Lower leg skin (tissue), 3 donors: ENCODE data around the gene CFAP221.

Experiments used
- POLR2A ChIP-seq, 2 donors: fragments of 450-650 bp; IDR thresholded peaks; one replicate each; pipeline ENCODE4 v1.6.1; 2016 to 2017; ENCODE audit warnings: antibody characterized with exemption in 2 of 2, mild to moderate bottlenecking in 1 of 2, moderate library complexity in 1 of 2
- TF ChIP-seq, protein P1 (sequence below), 3 donors: fragments of 450-650 bp; IDR thresholded peaks; one replicate each; pipeline ENCODE4 v1.5.1; 2016; ENCODE audit warnings: antibody characterized with exemption in 3 of 3, mild to moderate bottlenecking in 3 of 3, moderate library complexity in 2 of 3

DNA sequence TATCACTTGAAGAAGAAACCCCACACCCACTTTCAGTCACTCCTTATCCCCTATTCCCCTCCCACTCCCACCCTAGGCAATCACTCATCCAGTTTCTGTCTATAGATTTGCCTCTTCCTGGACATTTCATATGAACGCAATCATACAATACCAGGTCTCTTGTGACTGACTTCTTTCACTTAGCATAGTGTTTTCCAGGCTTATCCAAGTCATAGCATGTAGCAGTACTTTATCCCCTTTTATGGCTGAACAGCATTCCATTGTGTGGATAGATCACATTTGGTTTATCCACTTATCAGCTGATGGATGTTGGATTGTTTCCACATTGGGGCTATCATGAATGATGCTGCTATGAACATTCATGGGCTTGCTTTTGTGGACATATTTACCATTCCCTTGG, 6.6 kb downstream of the CFAP221 start:
- TF ChIP-seq, protein P1, sequence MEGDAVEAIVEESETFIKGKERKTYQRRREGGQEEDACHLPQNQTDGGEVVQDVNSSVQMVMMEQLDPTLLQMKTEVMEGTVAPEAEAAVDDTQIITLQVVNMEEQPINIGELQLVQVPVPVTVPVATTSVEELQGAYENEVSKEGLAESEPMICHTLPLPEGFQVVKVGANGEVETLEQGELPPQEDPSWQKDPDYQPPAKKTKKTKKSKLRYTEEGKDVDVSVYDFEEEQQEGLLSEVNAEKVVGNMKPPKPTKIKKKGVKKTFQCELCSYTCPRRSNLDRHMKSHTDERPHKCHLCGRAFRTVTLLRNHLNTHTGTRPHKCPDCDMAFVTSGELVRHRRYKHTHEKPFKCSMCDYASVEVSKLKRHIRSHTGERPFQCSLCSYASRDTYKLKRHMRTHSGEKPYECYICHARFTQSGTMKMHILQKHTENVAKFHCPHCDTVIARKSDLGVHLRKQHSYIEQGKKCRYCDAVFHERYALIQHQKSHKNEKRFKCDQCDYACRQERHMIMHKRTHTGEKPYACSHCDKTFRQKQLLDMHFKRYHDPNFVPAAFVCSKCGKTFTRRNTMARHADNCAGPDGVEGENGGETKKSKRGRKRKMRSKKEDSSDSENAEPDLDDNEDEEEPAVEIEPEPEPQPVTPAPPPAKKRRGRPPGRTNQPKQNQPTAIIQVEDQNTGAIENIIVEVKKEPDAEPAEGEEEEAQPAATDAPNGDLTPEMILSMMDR (IDR thresholded peaks at IDR 0.05) = no peak
- no peak for TF ChIP-seq POLR2A (IDR thresholded peaks at IDR 0.05)
